WTC11 (cell line): Measurements from ENCODE around the gene FAM118B. TPM values are rescaled to one million over a fixed set of nuclear protein-coding genes. Genes with fewer than 3 reads are reported as not detected.
A peak's percentile ranks its signal among the peaks of the same experiment; 100 is the strongest.

ENCODE experiments used
- ATF3 ChIP-seq: sonication (generic); formaldehyde crosslinking; conservative IDR thresholded peaks from 2 replicates; pipeline ENCODE4 v1.8.1; 2022; ENCODE audit warnings: mild to moderate bottlenecking, missing genetic modification reagents
- CDX4 ChIP-seq: fragments of 250-450 bp; sonication (Bioruptor Pico); IDR thresholded peaks from 2 replicates; pipeline ENCODE4 v1.9.0; 2021; ENCODE audit warnings: moderate library complexity, mild to moderate bottlenecking, inconsistent platforms, borderline replicate concordance
- CREM ChIP-seq: sonication (generic); formaldehyde crosslinking; IDR thresholded peaks from 2 replicates; pipeline ENCODE4 v1.8.1; 2022; ENCODE audit warnings: mild to moderate bottlenecking, missing genetic modification reagents, moderate library complexity
- E2F4 ChIP-seq: sonication (generic); formaldehyde crosslinking; IDR thresholded peaks from 2 replicates; pipeline ENCODE4 v1.8.1; 2022; ENCODE audit warnings: low read depth, mild to moderate bottlenecking, moderate library complexity, missing genetic modification reagents, borderline replicate concordance
- ELF4 ChIP-seq: sonication (generic); formaldehyde crosslinking; IDR thresholded peaks from 2 replicates; pipeline ENCODE4 v1.8.1; 2022; ENCODE audit warnings: low read depth, mild to moderate bottlenecking, moderate library complexity, missing genetic modification reagents
- ERG ChIP-seq: fragments of 250-450 bp; sonication (Bioruptor Pico); IDR thresholded peaks from 2 replicates; pipeline ENCODE4 v1.8.0; 2021; ENCODE audit warnings: mild to moderate bottlenecking
- FOXK1 ChIP-seq: sonication (generic); formaldehyde crosslinking; IDR thresholded peaks from 2 replicates; pipeline ENCODE4 v1.8.0; 2022; ENCODE audit warnings: mild to moderate bottlenecking, moderate library complexity, missing genetic modification reagents
- GABPB1 ChIP-seq: sonication (generic); formaldehyde crosslinking; IDR thresholded peaks from 2 replicates; pipeline ENCODE4 v1.8.1; 2023; ENCODE audit warnings: mild to moderate bottlenecking, missing genetic modification reagents
- GRHL2 ChIP-seq: fragments of 250-450 bp; sonication (Bioruptor Pico); IDR thresholded peaks from 2 replicates; pipeline ENCODE4 v1.8.0; 2022; ENCODE audit warnings: mild to moderate bottlenecking, moderate library complexity; ENCODE audit not compliant: insufficient replicate concordance, severe bottlenecking
- JUN ChIP-seq: sonication (generic); formaldehyde crosslinking; IDR thresholded peaks from 2 replicates; pipeline ENCODE4 v1.8.0; 2023; ENCODE audit warnings: mild to moderate bottlenecking, missing genetic modification reagents
- KAT7 ChIP-seq: sonication (generic); formaldehyde crosslinking; IDR thresholded peaks from 2 replicates; pipeline ENCODE4 v1.8.1; 2023; ENCODE audit warnings: missing genetic modification reagents, mild to moderate bottlenecking, borderline replicate concordance
- MXD4 ChIP-seq: fragments of 250-450 bp; sonication (Bioruptor Pico); IDR thresholded peaks from 2 replicates; pipeline ENCODE4 v1.8.0; 2021; ENCODE audit warnings: mild to moderate bottlenecking, moderate library complexity, borderline replicate concordance
- MYBL2 ChIP-seq: sonication (generic); formaldehyde crosslinking; IDR thresholded peaks from 2 replicates; pipeline ENCODE4 v1.8.1; 2023; ENCODE audit warnings: mild to moderate bottlenecking, moderate library complexity, missing genetic modification reagents
- NFATC4 ChIP-seq: fragments of 250-450 bp; sonication (Bioruptor Pico); IDR thresholded peaks from 2 replicates; pipeline ENCODE4 v1.9.0; 2021; ENCODE audit warnings: mild to moderate bottlenecking
- NFE2L1 ChIP-seq: sonication (generic); formaldehyde crosslinking; IDR thresholded peaks from 2 replicates; pipeline ENCODE4 v1.8.1; 2023; ENCODE audit warnings: missing genetic modification reagents
- NR1H2 ChIP-seq: sonication (generic); formaldehyde crosslinking; IDR thresholded peaks from 2 replicates; pipeline ENCODE4 v1.9.0; 2021; ENCODE audit warnings: mild to moderate bottlenecking, moderate library complexity, missing genetic modification reagents
- NR3C1 ChIP-seq: sonication (generic); formaldehyde crosslinking; conservative IDR thresholded peaks from 2 replicates; pipeline ENCODE4 v1.8.1; 2023; ENCODE audit warnings: low read depth, mild to moderate bottlenecking, missing genetic modification reagents
- PRRX2 ChIP-seq: fragments of 250-450 bp; sonication (Bioruptor Pico); IDR thresholded peaks from 2 replicates; pipeline ENCODE4 v1.8.0; 2021; ENCODE audit warnings: mild to moderate bottlenecking
- TCF7 ChIP-seq: sonication (generic); formaldehyde crosslinking; IDR thresholded peaks from 2 replicates; pipeline ENCODE4 v1.8.0; 2022; ENCODE audit warnings: mild to moderate bottlenecking, low read depth, missing genetic modification reagents, moderate library complexity
- TEAD1 ChIP-seq: sonication (generic); formaldehyde crosslinking; IDR thresholded peaks from 2 replicates; pipeline ENCODE4 v1.8.0; 2022; ENCODE audit warnings: mild to moderate bottlenecking, missing genetic modification reagents
- TEAD4 ChIP-seq: sonication (generic); formaldehyde crosslinking; IDR thresholded peaks from 2 replicates; pipeline ENCODE4 v1.8.0; 2022; ENCODE audit warnings: mild to moderate bottlenecking, missing genetic modification reagents
- TP53 ChIP-seq: sonication (generic); formaldehyde crosslinking; IDR thresholded peaks from 2 replicates; pipeline ENCODE4 v1.8.1; 2023; ENCODE audit warnings: mild to moderate bottlenecking, missing genetic modification reagents
- USF1 ChIP-seq: sonication (generic); formaldehyde crosslinking; IDR thresholded peaks from 2 replicates; pipeline ENCODE4 v1.8.0; 2022; ENCODE audit warnings: mild to moderate bottlenecking, missing genetic modification reagents
- ZMAT4 ChIP-seq: fragments of 250-450 bp; sonication (Bioruptor Pico); IDR thresholded peaks from 2 replicates; pipeline ENCODE4 v1.9.0; 2021; ENCODE audit warnings: mild to moderate bottlenecking
- ZNF121 ChIP-seq: sonication (generic); formaldehyde crosslinking; IDR thresholded peaks from 2 replicates; pipeline ENCODE4 v1.8.0; 2023; ENCODE audit warnings: missing genetic modification reagents
- ZNF232 ChIP-seq: sonication (generic); formaldehyde crosslinking; IDR thresholded peaks from 2 replicates; pipeline ENCODE4 v1.8.0; 2022; ENCODE audit warnings: mild to moderate bottlenecking, missing genetic modification reagents
- ZNF263 ChIP-seq: sonication (generic); formaldehyde crosslinking; IDR thresholded peaks from 2 replicates; pipeline ENCODE4 v1.8.1; 2022; ENCODE audit warnings: low read depth, mild to moderate bottlenecking, moderate library complexity, missing genetic modification reagents
- ZNF281 ChIP-seq: sonication (generic); formaldehyde crosslinking; IDR thresholded peaks from 2 replicates; pipeline ENCODE4 v1.8.0; 2023; ENCODE audit warnings: mild to moderate bottlenecking, missing genetic modification reagents
- ZNF423 ChIP-seq: fragments of 250-450 bp; sonication (Bioruptor Pico); IDR thresholded peaks from 2 replicates; pipeline ENCODE4 v2.1.2; 2022; ENCODE audit warnings: mild to moderate bottlenecking, moderate library complexity
- ZNF425 ChIP-seq: fragments of 250-450 bp; sonication (Bioruptor Pico); conservative IDR thresholded peaks from 2 replicates; pipeline ENCODE4 v1.9.0; 2021; ENCODE audit warnings: mild to moderate bottlenecking
- ZNF671 ChIP-seq: fragments of 250-450 bp; sonication (Bioruptor Pico); IDR thresholded peaks from 2 replicates; pipeline ENCODE4 v1.8.0; 2021; ENCODE audit warnings: mild to moderate bottlenecking
- total RNA-seq: library from RNA; stranded (reverse); gene quantifications from 3 replicates; pipeline ENCODE4 v1.2.3, GENCODE V29; 2021

Gene FAM118B
- total RNA-seq, 1 experiment from 2014 or later = 35.3 TPM

- TF ChIP-seq ERG (CRISPR knock-in tag) = no peak
- TF ChIP-seq JUN = peak; percentile 58; the same call in 1 of the 2 replicates
- no peak for TF ChIP-seq TCF7 (CRISPR knock-in tag)
- TF ChIP-seq FOXK1 (CRISPR knock-in tag) = peak; percentile 42
- TF ChIP-seq CREM (CRISPR knock-in tag) = peak; percentile 83
- no peak for TF ChIP-seq PRRX2 (CRISPR knock-in tag)
- TF ChIP-seq USF1 = peak; percentile 100
- peak; percentile 8; the same call in 1 of the 2 replicates for TF ChIP-seq ZNF232 (CRISPR knock-in tag)
- TF ChIP-seq GRHL2 (CRISPR knock-in tag) = no peak
- no peak for TF ChIP-seq ELF4
- TF ChIP-seq GABPB1 (CRISPR knock-in tag) = 0 out of 2 replicates have a peak, but pooled peaks have one; percentile 20
- no peak; the same call in 1 of the 2 replicates for TF ChIP-seq MYBL2 (CRISPR knock-in tag)
- TF ChIP-seq ZNF263 = no peak
- no peak for TF ChIP-seq ZNF671 (CRISPR knock-in tag)
- peak; percentile 41; the same call in 1 of the 2 replicates for TF ChIP-seq TEAD1 (CRISPR knock-in tag)
- no peak for TF ChIP-seq NFE2L1 (CRISPR knock-in tag)
- no peak for TF ChIP-seq TP53 (CRISPR knock-in tag)
- no peak for TF ChIP-seq ATF3 (CRISPR knock-in tag)
- 0 out of 2 replicates have a peak, but pooled peaks have one; percentile 1 for TF ChIP-seq KAT7 (CRISPR knock-in tag)
- no peak for TF ChIP-seq NR1H2
- TF ChIP-seq NR3C1 (CRISPR knock-in tag) = no peak
- peak; percentile 55; the same call in 1 of the 2 replicates for TF ChIP-seq ZNF281 (CRISPR knock-in tag)
- TF ChIP-seq TEAD4 (CRISPR knock-in tag) = no peak
- no peak for TF ChIP-seq ZNF121 (CRISPR knock-in tag)
- no peak for TF ChIP-seq ZNF423 (CRISPR knock-in tag)
- no peak for TF ChIP-seq ZMAT4 (CRISPR knock-in tag)
- TF ChIP-seq MXD4 (CRISPR knock-in tag) = no peak
- TF ChIP-seq NFATC4 = no peak
- no peak for TF ChIP-seq E2F4 (CRISPR knock-in tag)
- no peak for TF ChIP-seq ZNF425 (CRISPR knock-in tag)
- no peak for TF ChIP-seq CDX4
Measured at GRCh38 chr11:126211236-126212088, at the start of gene FAM118B, which contains the start of gene RPUSD4 (continued).
